K562 (cell line): ENCODE results near the gene IP6K2. TPM values are rescaled to one million over a fixed set of nuclear protein-coding genes. Genes with fewer than 3 reads are reported as not detected.

Experiments
- ATF1 ChIP-seq, 2 experiments: fragments of 450-650 bp in 1 of 2; IDR thresholded peaks; 2 replicates each; pipeline ENCODE4 v1.6.1; 2016; ENCODE audit warnings: missing compliant biosample characterization in 1 of 2, missing genetic modification characterization in 1 of 2
- CREB1 ChIP-seq, 2 experiments: sonication (generic) in 1 of 2; formaldehyde crosslinking in 1 of 2; IDR thresholded peaks; 2 replicates each; pipeline versions ENCODE4 v1.6.1 to v1.8.0; 2012 to 2022; ENCODE audit warnings: inconsistent platforms in 1 of 2, mild to moderate bottlenecking in 1 of 2, missing genetic modification reagents in 1 of 2, moderate library complexity in 1 of 2
- E2F4 ChIP-seq: sonication (generic); formaldehyde crosslinking; IDR thresholded peaks from 2 replicates; pipeline ENCODE4 v1.8.0; 2022; ENCODE audit warnings: mild to moderate bottlenecking, low read depth, missing genetic modification reagents
- ELK3 ChIP-seq: fragments of 450-650 bp; formaldehyde crosslinking; IDR thresholded peaks from 2 replicates; pipeline ENCODE4 v1.4.0; 2020; ENCODE audit warnings: mild to moderate bottlenecking
- FOSL1 ChIP-seq: fragments of 200-800 bp; sonication (Bioruptor generic); conservative IDR thresholded peaks from 2 replicates; pipeline ENCODE4 v1.6.1; 2016; ENCODE audit warnings: missing genetic modification characterization, missing compliant biosample characterization
- POLR2A ChIP-seq: fragments of 450-650 bp; conservative IDR thresholded peaks from 2 replicates; pipeline ENCODE4 v1.6.1; 2016
- REST ChIP-seq, 2 experiments: fragments of 450-650 bp; formaldehyde crosslinking in 1 of 2; IDR thresholded peaks; 2 replicates each; pipeline versions ENCODE4 v1.4.0 to v1.6.1; 2014 to 2020; ENCODE audit warnings: mild to moderate bottlenecking in 2 of 2, borderline replicate concordance in 1 of 2, low read depth in 1 of 2
- ZFP30 ChIP-seq: fragments of 250-450 bp; sonication (Bioruptor Pico); IDR thresholded peaks from 2 replicates; pipeline ENCODE4 v1.8.0; 2022; ENCODE audit warnings: moderate library complexity, mild to moderate bottlenecking, inconsistent platforms, borderline replicate concordance
- ZNF197 ChIP-seq: fragments of 200-800 bp; sonication (Bioruptor generic); IDR thresholded peaks from 2 replicates; pipeline ENCODE4 v1.6.1; 2016; ENCODE audit warnings: low read depth, missing genetic modification characterization, missing compliant biosample characterization
- polyA plus RNA-seq, 8 experiments: library from polyadenylated mRNA; depleted of rRNA in 4 of 8; stranded (reverse) in 5 of 8; unstranded in 3 of 8; fragments of >200 nt; fragmentation: Nextera tagmentation in 2 of 8; fragmentation: Illumina TruSeq in 1 of 8; extraction: Ambion mirVana in 2 of 8; extraction: Trizol in 1 of 8; gene quantifications; 2 replicates each; pipeline versions ENCODE4 v1.2.1 to v1.2.3, GENCODE V29; 2011 to 2014; ENCODE audit warnings: inconsistent platforms in 1 of 8, missing spikeins in 1 of 8
- total RNA-seq, 7 experiments: library from RNA; depleted of rRNA in 6 of 7; stranded (reverse); fragments of >200 nt in 6 of 7; fragmentation: Illumina TruSeq in 2 of 7; extraction: Trizol in 2 of 7; gene quantifications; 2 replicates each; pipeline versions ENCODE4 v1.2.1 to v1.2.3, GENCODE V29; 2011 to 2021; ENCODE audit warnings: low replicate concordance in 1 of 7
- TF ChIP-seq, protein P1 (sequence below): fragments of 450-650 bp; IDR thresholded peaks from 2 replicates; pipeline ENCODE4 v1.6.1; 2016; ENCODE audit warnings: missing biosample characterization, missing genetic modification characterization

IP6K2 gene
- total and polyA plus RNA-seq, 9 of the 15 experiments (the other 6 are each of a cell fraction or from before 2014, with no cell fraction given), result 19.6 to 78.1 (median 48.0) TPM

GRCh38 chr3:48662753-48663488, 54.1 kb downstream of the IP6K2 start, which contains the start of gene CELSR3 (continued):
- TF ChIP-seq CREB1 (IDR thresholded peaks at IDR 0.05) (no peak), CREB1 (CRISPR knock-in tag; IDR thresholded peaks at IDR 0.05) (peak; percentile 12; the same call in 1 of the 2 replicates), ELK3 (CRISPR knock-in tag) (no peak), POLR2A (0 out of 2 replicates have a peak, but pooled peaks have one; percentile 32), ZNF197 (CRISPR knock-in tag) (no peak), ZFP30 (CRISPR knock-in tag) (no peak), FOSL1 (tag) (no peak), E2F4 (CRISPR knock-in tag) (no peak), REST (IDR thresholded peaks at IDR 0.05; ENCODE audit: borderline replicate concordance) (peak; percentile 62), REST (CRISPR knock-in tag; IDR thresholded peaks at IDR 0.05; ENCODE audit: low read depth) (peak; percentile 89), ATF1 (CRISPR knock-in tag; IDR thresholded peaks at IDR 0.05) (no peak), ATF1 (tag; IDR thresholded peaks at IDR 0.05) (no peak)
- TF ChIP-seq, protein P1, sequence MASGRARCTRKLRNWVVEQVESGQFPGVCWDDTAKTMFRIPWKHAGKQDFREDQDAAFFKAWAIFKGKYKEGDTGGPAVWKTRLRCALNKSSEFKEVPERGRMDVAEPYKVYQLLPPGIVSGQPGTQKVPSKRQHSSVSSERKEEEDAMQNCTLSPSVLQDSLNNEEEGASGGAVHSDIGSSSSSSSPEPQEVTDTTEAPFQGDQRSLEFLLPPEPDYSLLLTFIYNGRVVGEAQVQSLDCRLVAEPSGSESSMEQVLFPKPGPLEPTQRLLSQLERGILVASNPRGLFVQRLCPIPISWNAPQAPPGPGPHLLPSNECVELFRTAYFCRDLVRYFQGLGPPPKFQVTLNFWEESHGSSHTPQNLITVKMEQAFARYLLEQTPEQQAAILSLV (tag), result no peak
- TF ChIP-seq, all 486 proteins: peak for 35
